IMR-90 (cell line): Measurements from ENCODE around the gene MTHFS. TPM values are rescaled to one million over a fixed set of nuclear protein-coding genes. Genes with fewer than 3 reads are reported as not detected.
"Not testable (repeated sequence)": the region's sequence is repeated elsewhere in the genome, so short reads cannot be mapped to it uniquely, and the experiment has no call there.

ENCODE experiments used
- ATAC-seq: fragments of 200-7000 bp; cut with Tn5 transposase; 2 replicates; pipeline ENCODE4 v1.9.1; 2020; ENCODE audit warnings: low read depth, mild to moderate bottlenecking, moderate library complexity
- BruUV-seq: library from RNA; stranded (reverse); fragments of 400-500 nt; replicated peaks from 2 replicates; lab custom pipeline; 2021; lab: Mats Ljungman, UMichigan
- CTCF ChIA-PET: fragments of 300-600 bp; formaldehyde crosslinking; extraction: SDS; loops from one replicate; lab custom pipeline; 2021; ENCODE audit warnings: antibody characterized with exemption; lab: Yijun Ruan, JAX
- POLR2A ChIA-PET: fragments of 300-600 bp; sonication (Branson Sonifier 250); formaldehyde crosslinking; loops from one replicate; lab custom pipeline; 2022; ENCODE audit warnings: antibody characterized with exemption; ENCODE audit not compliant: unreplicated experiment; lab: Charles Lee
- DNase-seq: peaks from one replicate; pipeline ENCODE4 v3.0.0; 2013
- H2AFZ ChIP-seq: replicated peaks from 2 replicates; pipeline ENCODE3; 2013; ENCODE audit warnings: low read length, mild to moderate bottlenecking; ENCODE audit not compliant: poor library complexity
- H2AK5ac ChIP-seq: 2 replicates; pipeline ENCODE4 v1.6.1; 2013; ENCODE audit warnings: low read depth, low read length, inconsistent platforms
- H2AK9ac ChIP-seq: replicated peaks from 2 replicates; pipeline ENCODE3; 2013; ENCODE audit warnings: mild to moderate bottlenecking, low read depth, low read length, moderate library complexity; ENCODE audit not compliant: poor library complexity
- H2BK120ac ChIP-seq: 2 replicates; pipeline ENCODE4 v1.6.1; 2013; ENCODE audit warnings: low read depth, low read length, inconsistent platforms
- H2BK15ac ChIP-seq: 3 replicates; pipeline ENCODE4 v1.6.1; 2013; ENCODE audit warnings: low read depth, low read length, inconsistent platforms
- H2BK20ac ChIP-seq: 2 replicates; pipeline ENCODE4 v1.6.1; 2013; ENCODE audit warnings: low read depth, mild to moderate bottlenecking, inconsistent platforms, low read length, moderate library complexity
- H2BK5ac ChIP-seq: 2 replicates; pipeline ENCODE4 v1.6.1; 2013; ENCODE audit warnings: mild to moderate bottlenecking, low read depth, low read length, inconsistent platforms; ENCODE audit not compliant: poor library complexity, severe bottlenecking
- H3K14ac ChIP-seq: replicated peaks from 2 replicates; pipeline ENCODE4 v1.6.1; 2013; ENCODE audit warnings: low read depth, low read length, inconsistent platforms
- H3K18ac ChIP-seq: 2 replicates; pipeline ENCODE4 v1.6.1; 2013; ENCODE audit warnings: low read depth, low read length, control low read depth
- H3K23ac ChIP-seq: 2 replicates; pipeline ENCODE4 v1.6.1; 2013; ENCODE audit warnings: low read depth, low read length, inconsistent platforms
- H3K27ac ChIP-seq: 2 replicates; pipeline ENCODE4 v1.5.1; 2013; ENCODE audit warnings: mild to moderate bottlenecking, control low read depth, low read length; ENCODE audit not compliant: insufficient read depth
- H3K27me3 ChIP-seq: 2 replicates; pipeline ENCODE4 v1.6.1; 2013; ENCODE audit warnings: low read length; ENCODE audit not compliant: control insufficient read depth, insufficient read depth
- H3K36me3 ChIP-seq: 2 replicates; pipeline ENCODE4 v1.6.1; 2013; ENCODE audit warnings: low read length, mixed read lengths; ENCODE audit not compliant: control insufficient read depth, insufficient read depth
- H3K4ac ChIP-seq: 2 replicates; pipeline ENCODE4 v1.6.1; 2013; ENCODE audit warnings: low read depth, low read length, inconsistent platforms
- H3K4me1 ChIP-seq: 2 replicates; pipeline ENCODE4 v1.6.1; 2013; ENCODE audit warnings: low read length, mixed read lengths; ENCODE audit not compliant: control insufficient read depth, insufficient read depth
- H3K4me2 ChIP-seq: 2 replicates; pipeline ENCODE4 v1.6.1; 2013; ENCODE audit warnings: low read depth, mild to moderate bottlenecking, control low read depth, low read length, moderate library complexity
- H3K4me3 ChIP-seq: 2 replicates; pipeline ENCODE4 v1.5.1; 2013; ENCODE audit warnings: low read depth, mild to moderate bottlenecking, control low read depth, low read length, moderate library complexity; ENCODE audit not compliant: insufficient read depth
- H3K56ac ChIP-seq: 2 replicates; pipeline ENCODE4 v1.6.1; 2013; ENCODE audit warnings: low read length, inconsistent platforms; ENCODE audit not compliant: insufficient read depth; ENCODE audit errors: extremely low read depth
- H3K79me1 ChIP-seq, 2 experiments: 2 replicates each; pipeline ENCODE4 v1.6.1; 2013; ENCODE audit warnings: low read length in 2 of 2, inconsistent platforms in 1 of 2, low read depth in 1 of 2
- H3K9ac ChIP-seq: 2 replicates; pipeline ENCODE4 v1.6.1; 2013; ENCODE audit warnings: low read depth, low read length, control low read depth
- H3K9me1 ChIP-seq: 2 replicates; pipeline ENCODE4 v1.6.1; 2013; ENCODE audit warnings: low read length, inconsistent platforms; ENCODE audit not compliant: insufficient read depth
- H3K9me3 ChIP-seq: 2 replicates; pipeline ENCODE4 v1.6.1; 2013; ENCODE audit warnings: low read length; ENCODE audit not compliant: control insufficient read depth, insufficient read depth
- H4K20me1 ChIP-seq: 2 replicates; pipeline ENCODE4 v1.6.1; 2013; ENCODE audit warnings: low read length, inconsistent platforms; ENCODE audit not compliant: insufficient read depth
- H4K5ac ChIP-seq: 2 replicates; pipeline ENCODE4 v1.6.1; 2013; ENCODE audit warnings: mild to moderate bottlenecking, low read depth, low read length, control low read depth
- H4K8ac ChIP-seq, 2 experiments: 2 replicates each; pipeline ENCODE4 v1.6.1; 2013; ENCODE audit warnings: low read depth in 2 of 2, low read length in 2 of 2, control low read depth in 1 of 2, inconsistent platforms in 1 of 2
- H4K91ac ChIP-seq: 2 replicates; pipeline ENCODE4 v1.6.1; 2013; ENCODE audit warnings: low read depth, low read length, inconsistent platforms; ENCODE audit not compliant: insufficient read depth
- ELK1 ChIP-seq: fragments of 150-350 bp; IDR thresholded peaks from 2 replicates; pipeline ENCODE4 v1.6.1; 2016; ENCODE audit warnings: low read depth, mild to moderate bottlenecking, low read length, moderate library complexity, borderline replicate concordance
- FOS ChIP-seq: fragments of 150-350 bp; IDR thresholded peaks from 2 replicates; pipeline ENCODE4 v1.6.1; 2016; ENCODE audit warnings: low read depth, low read length
- MXI1 ChIP-seq: IDR thresholded peaks from 2 replicates; pipeline ENCODE4 v1.6.1; 2012; ENCODE audit warnings: low read depth, mild to moderate bottlenecking, low read length, moderate library complexity, borderline replicate concordance
- SMC3 ChIP-seq: fragments of 150-350 bp; IDR thresholded peaks from 2 replicates; pipeline ENCODE4 v1.6.1; 2016; ENCODE audit warnings: low read depth, mild to moderate bottlenecking, antibody characterized with exemption, low read length, moderate library complexity
- WGBS, 2 experiments: methylation state at CpG; one replicate each; pipeline versions ENCODE4 v1.1.5 to v1.1.7; 2013; ENCODE audit warnings: missing lambda C conversion rate in 2 of 2; ENCODE audit not compliant: insufficient read length in 1 of 2; ENCODE audit errors: extremely low coverage in 2 of 2; 5-methylcytosine and 5-hydroxymethylcytosine counted together
- dilution Hi-C: fragments of 300-500 bp; cut with HindIII; formaldehyde crosslinking; loops from one replicate; pipeline ENCODE4 v1.14.3; 2018; ENCODE audit warnings: low sequenced_read_pairs; ENCODE audit not compliant: unreplicated experiment
- in situ Hi-C: fragments of 300-500 bp; cut with MboI; formaldehyde crosslinking; loops from 3 replicates; pipeline ENCODE4 v1.14.3; 2019; ENCODE audit warnings: low sequenced_read_pairs, inconsistent platforms, mixed read lengths
- intact Hi-C: fragments of 100-400 bp; cut with micrococcal nuclease; formaldehyde crosslinking; loops from 2 replicates; pipeline ENCODE4 v1.10.0; 2022
- polyA plus RNA-seq, 3 experiments: library from polyadenylated mRNA; depleted of rRNA; stranded (reverse); fragments of >200 nt; gene quantifications; 2 replicates each; pipeline ENCODE4 v1.2.3, GENCODE V29; 2012; ENCODE audit warnings: low replicate concordance in 1 of 3
- total RNA-seq: library from RNA; depleted of rRNA; stranded (reverse); fragments of >200 nt; gene quantifications from 2 replicates; pipeline ENCODE4 v1.2.3, GENCODE V29; 2012

MTHFS gene
- total and polyA plus RNA-seq, 2 of the 4 experiments (the other 2 are of a cell fraction), result 5.5 to 6.3 TPM

GRCh38 chr15:79929412-79929811 is 32.6 kb upstream of the MTHFS start:
- no peak overlapping the region for H2AK5ac ChIP-seq
- ATAC-seq (no peak), DNase-seq (no peak)
- CTCF ChIA-PET, result no interaction called here
- BruUV-seq, result no TSS peak
- H3K36me3 ChIP-seq, result no peaks in the 10 kb centered on the region
- no peaks in the 10 kb centered on the region for H3K9me1 ChIP-seq
- dilution Hi-C loops (no loop called here), in situ Hi-C loops (no loop called here), intact Hi-C loops (loop anchor here (10.0 kb wide), 1 partner anchor 245 kb away; no protein-coding TSS in a partner anchor)
- no peak overlapping the region for H3K4ac ChIP-seq
- no peak overlapping the region for H2BK15ac ChIP-seq
- H2BK5ac ChIP-seq, result no peak overlapping the region
- no peaks in the 10 kb centered on the region for H4K20me1 ChIP-seq
- no peak overlapping the region for H3K23ac ChIP-seq
- H3K27ac ChIP-seq, result no peak overlapping the region
- H4K8ac ChIP-seq, result no peak overlapping the region
- no peak overlapping the region for H4K91ac ChIP-seq
- H2AFZ ChIP-seq, result no peak overlapping the region
- H2AK9ac ChIP-seq, result no peak overlapping the region
- TF ChIP-seq FOS (no peak), ELK1 (no peak), SMC3 (no peak), MXI1 (no peak)
- no peak overlapping the region for H3K4me3 ChIP-seq
- H3K9ac ChIP-seq, result no peak overlapping the region
- H2BK20ac ChIP-seq, result no peak overlapping the region
- peaks cover 0 to 5% of the 10 kb centered on the region in 2 experiments; a peak in 1 of 4 replicates for H3K79me1 ChIP-seq
- no peak overlapping the region for H4K5ac ChIP-seq
- H2BK120ac ChIP-seq, result no peak overlapping the region
- H3K27me3 ChIP-seq, result peaks cover 2% of the 10 kb centered on the region; the same call in 1 of the 2 replicates
- H3K4me2 ChIP-seq, result no peak overlapping the region
- no peak overlapping the region for H3K14ac ChIP-seq
- 90% methylated on average over 1 of the region's 2 CpGs; no CpG with 5 or more reads in 1 of the 2 experiments for WGBS, 2 experiments
- POLR2A ChIA-PET, result no interaction called here
- no peak overlapping the region for H3K18ac ChIP-seq
- H3K4me1 ChIP-seq, result no peaks in the 10 kb centered on the region
- no peaks in the 10 kb centered on the region for H3K9me3 ChIP-seq
- H3K56ac ChIP-seq, result no peak overlapping the region

GRCh38 chr15:79926116-79926515 is 29.3 kb upstream of the MTHFS start:
- POLR2A ChIA-PET, H4K5ac ChIP-seq, H2BK5ac ChIP-seq, H3K27me3 ChIP-seq, H3K4me2 ChIP-seq, H3K9me1 ChIP-seq, H3K23ac ChIP-seq, in situ Hi-C loops, H2BK15ac ChIP-seq, dilution Hi-C loops, H3K56ac ChIP-seq, ATAC-seq, H4K20me1 ChIP-seq, H3K14ac ChIP-seq, H2AK9ac ChIP-seq, H2AK5ac ChIP-seq, H2BK120ac ChIP-seq, H2AFZ ChIP-seq, BruUV-seq, H3K4me1 ChIP-seq, H3K9ac ChIP-seq, H4K91ac ChIP-seq, H3K27ac ChIP-seq, H3K4ac ChIP-seq, H3K4me3 ChIP-seq, H3K36me3 ChIP-seq, H3K9me3 ChIP-seq, CTCF ChIA-PET, DNase-seq, H2BK20ac ChIP-seq, H4K8ac ChIP-seq, H3K18ac ChIP-seq: not testable (repeated sequence)
- intact Hi-C loops, result loop anchor here (10.0 kb wide), 1 partner anchor 249 kb away; no protein-coding TSS in a partner anchor
- H3K79me1 ChIP-seq, result peaks cover 9 to 32% of the 10 kb centered on the region in 2 experiments
- 99% methylated on average over 14 of the region's 36 CpGs; no CpG with 5 or more reads in 1 of the 2 experiments for WGBS, 2 experiments
